Gastrocnemius medialis (tissue), 4 donors: ENCODE data around the gene ZBTB43. TPM values are rescaled to one million over a fixed set of nuclear protein-coding genes. Genes with fewer than 3 reads are reported as not detected.
"Not testable (repeated sequence)": the region's sequence is repeated elsewhere in the genome, so short reads cannot be mapped to it uniquely, and the experiment has no call there.

Source experiments
- ATAC-seq, 2 donors: fragments of 150-250 bp; one replicate each; pipeline ENCODE4 v1.9.1; 2016
- DNase-seq, 2 donors: peaks; one replicate each; pipeline ENCODE4 v3.0.0-alpha.2; 2019
- H3K27ac ChIP-seq, 4 donors: fragments of 200-600 bp; sonication (generic); 1 replicate in 1 of 4; 2 replicates in 3 of 4; pipeline ENCODE4 v1.5.1; 2016 to 2018; ENCODE audit warnings: mild to moderate bottlenecking in 2 of 4, moderate library complexity in 1 of 4
- H3K27me3 ChIP-seq, 3 donors: fragments of 200-600 bp; sonication (generic) in 2 of 3; 1 replicate in 1 of 3; 2 replicates in 2 of 3; pipeline versions ENCODE4 v1.5.1 to v1.6.0; 2016 to 2019; ENCODE audit warnings: mild to moderate bottlenecking in 1 of 3, moderate library complexity in 1 of 3
- H3K36me3 ChIP-seq, 2 donors: fragments of 200-600 bp; sonication (generic) in 1 of 2; one replicate each; pipeline ENCODE4 v1.5.1; 2017 to 2018
- H3K4me1 ChIP-seq, 2 donors: fragments of 200-600 bp; sonication (generic) in 1 of 2; one replicate each; pipeline ENCODE4 v1.5.1; 2016 to 2017; ENCODE audit warnings: mild to moderate bottlenecking in 2 of 2
- H3K4me3 ChIP-seq, 4 donors: fragments of 200-600 bp; sonication (generic) in 3 of 4; 1 replicate in 1 of 4; 2 replicates in 3 of 4; pipeline ENCODE4 v1.5.1; 2016 to 2019; ENCODE audit warnings: mild to moderate bottlenecking in 2 of 4
- H3K9me3 ChIP-seq, 3 donors: fragments of 200-600 bp; sonication (generic) in 2 of 3; 1 replicate in 1 of 3; 2 replicates in 2 of 3; pipeline ENCODE4 v1.5.1; 2016 to 2019
- POLR2A ChIP-seq, 2 donors: fragments of 450-650 bp; IDR thresholded peaks; one replicate each; pipeline ENCODE4 v1.6.1; 2017; ENCODE audit warnings: antibody characterized with exemption in 2 of 2, mild to moderate bottlenecking in 2 of 2, moderate library complexity in 2 of 2
- in situ Hi-C, 4 donors: fragments of 200-750 bp; cut with MboI; loops; one replicate each; pipeline versions ENCODE4 v1.15.0 to v1.8.0; 2017; ENCODE audit warnings: low sequenced_read_pairs in 4 of 4
- intact Hi-C: fragments of 100-400 bp; cut with DNase I; formaldehyde crosslinking; loops from one replicate; pipeline ENCODE4 v1.15.1; 2023; ENCODE audit warnings: low total_unique reads
- total RNA-seq, 4 donors: library from RNA; depleted of rRNA; stranded (reverse); fragments of >200 nt; gene quantifications; one replicate each; pipeline versions ENCODE4 v1.1.0 to v1.2.3, GENCODE V29; 2016
- TF ChIP-seq, protein P1 (sequence below), 5 experiments: fragments of 450-650 bp in 3 of 5; fragments of 200-600 bp in 2 of 5; sonication (generic) in 2 of 5; IDR thresholded peaks in 4 of 5; conservative IDR thresholded peaks in 1 of 5; 1 replicate in 4 of 5; 2 replicates in 1 of 5; pipeline ENCODE4 v1.5.1; 2016 to 2019; ENCODE audit warnings: antibody characterized with exemption in 5 of 5, mild to moderate bottlenecking in 3 of 5, moderate library complexity in 3 of 5

Gene ZBTB43
- total RNA-seq, 4 donors from 2014 or later = 44.9 to 65.2 (median 60.0) TPM

DNA sequence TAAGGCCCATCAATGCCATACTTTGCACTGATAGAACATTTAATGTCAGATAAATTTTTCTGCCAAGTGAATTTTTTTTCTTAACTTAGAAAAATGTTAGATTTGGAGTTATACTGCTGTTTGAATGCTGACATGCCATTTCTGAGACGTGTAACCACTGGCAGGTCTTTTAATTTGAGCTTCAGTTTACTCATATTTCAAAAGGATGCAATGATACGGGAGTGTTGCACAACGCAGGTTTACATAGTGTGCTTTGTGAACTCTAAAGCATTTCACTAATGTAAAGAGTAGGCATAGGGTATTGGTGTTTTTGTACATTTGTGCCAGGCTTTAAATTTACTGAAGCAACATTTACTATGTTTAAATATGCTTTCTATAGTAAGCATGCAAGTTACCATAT lies 4.2 kb downstream of the ZBTB43 start:
- intact Hi-C loops = loop anchor here (5.0 to 10.0 kb wide), 2 partner anchors 53 to 326 kb away; partner anchors contain the start of gene ZBTB34
- DNase-seq = peak; percentile 50 to 59
- H3K4me3 ChIP-seq = peak overlapping the region; percentile 21 to 98 (median 36)
- H3K27ac ChIP-seq = peak overlapping the region; percentile 88 to 100 (median 98)
- peak; percentile 43 to 51 for ATAC-seq
- peaks cover 51 to 74% of the 10 kb centered on the region in 2 donors for H3K4me1 ChIP-seq
- peaks cover 0 to 48% of the 10 kb centered on the region in 2 donors for H3K36me3 ChIP-seq
- in situ Hi-C loops = no loop called here
- peak; percentile 17 to 52 for TF ChIP-seq POLR2A (IDR thresholded peaks at IDR 0.05)
- TF ChIP-seq, protein P1, sequence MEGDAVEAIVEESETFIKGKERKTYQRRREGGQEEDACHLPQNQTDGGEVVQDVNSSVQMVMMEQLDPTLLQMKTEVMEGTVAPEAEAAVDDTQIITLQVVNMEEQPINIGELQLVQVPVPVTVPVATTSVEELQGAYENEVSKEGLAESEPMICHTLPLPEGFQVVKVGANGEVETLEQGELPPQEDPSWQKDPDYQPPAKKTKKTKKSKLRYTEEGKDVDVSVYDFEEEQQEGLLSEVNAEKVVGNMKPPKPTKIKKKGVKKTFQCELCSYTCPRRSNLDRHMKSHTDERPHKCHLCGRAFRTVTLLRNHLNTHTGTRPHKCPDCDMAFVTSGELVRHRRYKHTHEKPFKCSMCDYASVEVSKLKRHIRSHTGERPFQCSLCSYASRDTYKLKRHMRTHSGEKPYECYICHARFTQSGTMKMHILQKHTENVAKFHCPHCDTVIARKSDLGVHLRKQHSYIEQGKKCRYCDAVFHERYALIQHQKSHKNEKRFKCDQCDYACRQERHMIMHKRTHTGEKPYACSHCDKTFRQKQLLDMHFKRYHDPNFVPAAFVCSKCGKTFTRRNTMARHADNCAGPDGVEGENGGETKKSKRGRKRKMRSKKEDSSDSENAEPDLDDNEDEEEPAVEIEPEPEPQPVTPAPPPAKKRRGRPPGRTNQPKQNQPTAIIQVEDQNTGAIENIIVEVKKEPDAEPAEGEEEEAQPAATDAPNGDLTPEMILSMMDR (IDR thresholded peaks at IDR 0.05 in 4 of 5, conservative IDR thresholded peaks at IDR 0.05 in 1 of 5) = no peak
- H3K9me3 ChIP-seq = no peaks in the 10 kb centered on the region
- no peaks in the 10 kb centered on the region for H3K27me3 ChIP-seq

DNA sequence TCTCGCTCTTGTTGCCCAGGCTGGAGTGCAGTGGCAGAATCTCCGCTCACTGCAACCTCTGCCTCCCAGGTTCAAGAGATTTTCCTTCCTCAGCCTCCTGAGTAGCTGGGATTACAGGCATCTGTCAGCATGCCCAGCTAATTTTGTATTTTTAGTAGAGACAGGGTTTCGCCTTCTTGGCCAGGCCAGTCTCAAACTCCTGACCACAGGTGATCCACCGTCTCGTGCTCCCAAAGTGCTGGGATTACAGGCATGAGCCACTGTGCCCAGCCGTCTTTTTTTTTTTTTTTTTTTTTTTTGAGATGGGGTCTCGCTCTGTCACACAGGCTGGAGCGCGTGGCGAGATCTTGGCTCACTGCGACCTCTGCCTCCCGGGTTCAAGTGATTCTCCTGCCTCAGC lies 5.4 kb downstream of the ZBTB43 start:
- peaks cover 46 to 72% of the 10 kb centered on the region in 2 donors for H3K4me1 ChIP-seq
- peak overlapping the region; percentile 88 to 100 (median 98) for H3K27ac ChIP-seq
- DNase-seq = peak; percentile 67 to 69

DNA sequence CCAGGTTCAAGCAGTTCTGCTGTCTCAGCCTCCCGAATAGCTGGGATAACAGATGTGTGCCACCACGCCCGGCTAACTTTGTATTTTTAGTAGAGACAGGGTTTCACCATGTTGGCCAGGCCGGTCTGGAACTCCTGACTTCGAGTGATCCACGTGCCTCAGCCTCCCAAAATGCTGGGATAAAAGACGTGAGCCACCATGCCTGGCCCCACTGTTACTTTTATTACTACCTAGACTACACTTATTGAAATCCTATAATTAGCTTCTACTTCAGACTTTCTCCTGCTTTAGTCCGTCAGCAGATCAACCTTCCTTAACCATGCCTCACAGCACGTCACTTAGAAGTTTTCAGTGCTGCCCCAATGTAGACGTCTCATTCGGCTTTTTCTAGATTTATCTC lies 8.2 kb downstream of the ZBTB43 start:
- intact Hi-C loops = loop anchor here (5.0 kb wide), 1 partner anchor 1264 kb away; no protein-coding TSS in a partner anchor
- DNase-seq (peak; percentile 68 to 71), ATAC-seq (peak; percentile 60 to 73)
- Histone ChIP-seq H3K27ac (peak overlapping the region; percentile 88 to 100 (median 98)), H3K9me3 (no peaks in the 10 kb centered on the region), H3K27me3 (no peaks in the 10 kb centered on the region), H3K36me3 (peaks cover 0 to 45% of the 10 kb centered on the region in 2 donors), H3K4me1 (peaks cover 45 to 74% of the 10 kb centered on the region in 2 donors), H3K4me3 (no peak overlapping the region)
- in situ Hi-C loops = no loop called here
- TF ChIP-seq POLR2A (IDR thresholded peaks at IDR 0.05) = peak; percentile 42 to 62
- TF ChIP-seq, protein P1 (IDR thresholded peaks at IDR 0.05 in 4 of 5, conservative IDR thresholded peaks at IDR 0.05 in 1 of 5) = no peak

More for the DNA sequence above, 5.4 kb downstream of the ZBTB43 start:
- ATAC-seq = peak in 1 of 2 donors; percentile 9
- Histone ChIP-seq H3K4me3 (peak overlapping the region in 2 of 4 donors; percentile 42 to 98), H3K36me3 (peaks cover 0 to 53% of the 10 kb centered on the region in 2 donors)
- TF ChIP-seq POLR2A (IDR thresholded peaks at IDR 0.05) = peak; percentile 30 to 35
- intact Hi-C loops = loop anchor here (5.0 kb wide), 1 partner anchor 1267 kb away; no protein-coding TSS in a partner anchor
- H3K9me3 ChIP-seq, H3K27me3 ChIP-seq, in situ Hi-C loops: not testable (repeated sequence)

DNA sequence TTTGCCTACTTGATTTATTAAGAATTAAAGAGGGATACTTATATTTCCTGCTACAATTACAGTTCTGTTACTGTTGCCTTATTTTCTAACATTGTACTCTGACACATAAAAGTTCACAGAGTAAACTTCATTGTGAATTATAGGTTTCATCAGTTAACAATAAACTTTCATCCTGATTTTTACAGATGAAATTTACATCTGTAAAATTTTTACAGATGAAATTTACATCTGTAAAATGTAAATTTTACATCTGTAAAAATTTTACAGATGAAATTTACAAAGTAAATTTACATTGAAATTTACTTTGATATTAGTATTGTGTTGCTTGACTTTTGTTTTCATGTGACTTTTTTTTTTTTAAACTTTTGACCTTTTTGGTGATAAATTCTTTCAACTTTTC lies 9.3 kb downstream of the ZBTB43 start:
- H3K9me3 ChIP-seq = peaks cover 0 to 4% (median 0%) of the 10 kb centered on the region in 3 donors
- TF ChIP-seq, protein P1 (IDR thresholded peaks at IDR 0.05 in 4 of 5, conservative IDR thresholded peaks at IDR 0.05 in 1 of 5) = no peak
- TF ChIP-seq POLR2A (IDR thresholded peaks at IDR 0.05) = no peak
- no peaks in the 10 kb centered on the region for H3K27me3 ChIP-seq
- intact Hi-C loops (loop anchor here (5.0 kb wide), 1 partner anchor 1263 kb away; no protein-coding TSS in a partner anchor), in situ Hi-C loops (no loop called here)
- no peak for DNase-seq
- peak overlapping the region; percentile 88 to 100 (median 98) for H3K27ac ChIP-seq
- H3K4me1 ChIP-seq = peaks cover 35 to 66% of the 10 kb centered on the region in 2 donors
- no peak overlapping the region for H3K4me3 ChIP-seq
- H3K36me3 ChIP-seq = peaks cover 0 to 55% of the 10 kb centered on the region in 2 donors
- no peak for ATAC-seq

GRCh38 chr9:126817615-126818014 lies 12.8 kb downstream of the ZBTB43 start:
- peaks cover 0 to 45% of the 10 kb centered on the region in 2 donors for H3K36me3 ChIP-seq
- H3K27ac ChIP-seq = peak overlapping the region; percentile 26 to 100 (median 82)
- DNase-seq, H3K9me3 ChIP-seq, in situ Hi-C loops, intact Hi-C loops, H3K4me3 ChIP-seq, H3K27me3 ChIP-seq, ATAC-seq: not testable (repeated sequence)
- H3K4me1 ChIP-seq = peaks cover 39 to 64% of the 10 kb centered on the region in 2 donors
